Sigmoid colon (tissue), 7 donors: Measurements from ENCODE around the gene CACNA1D. TPM values are rescaled to one million over a fixed set of nuclear protein-coding genes. Genes with fewer than 3 reads are reported as not detected.

Source experiments
- DNase-seq: peaks from one replicate; pipeline ENCODE4 v3.0.0-alpha.2; 2019
- H3K27ac ChIP-seq, 4 donors: fragments of 200-600 bp; sonication (generic); one replicate each; pipeline ENCODE4 v1.5.1; 2016 to 2019; ENCODE audit warnings: mild to moderate bottlenecking in 1 of 4
- H3K27me3 ChIP-seq, 3 donors: fragments of 200-600 bp; sonication (generic); one replicate each; pipeline ENCODE4 v1.5.1; 2019; ENCODE audit warnings: mild to moderate bottlenecking in 1 of 3
- H3K36me3 ChIP-seq, 4 donors: fragments of 200-600 bp; sonication (generic); one replicate each; pipeline ENCODE4 v1.5.1; 2016 to 2019
- H3K4me1 ChIP-seq, 4 donors: fragments of 200-600 bp; sonication (generic); one replicate each; pipeline ENCODE4 v1.5.1; 2017 to 2019
- H3K4me3 ChIP-seq, 4 donors: fragments of 200-600 bp; sonication (generic); one replicate each; pipeline ENCODE4 v1.5.1; 2017 to 2019; ENCODE audit warnings: mild to moderate bottlenecking in 2 of 4, moderate library complexity in 1 of 4
- H3K9me3 ChIP-seq, 4 donors: fragments of 200-600 bp in 3 of 4; sonication (generic) in 3 of 4; one replicate each; pipeline versions ENCODE4 v1.5.1 to v1.6.1; 2013 to 2019
- EP300 ChIP-seq, 4 donors: sonication (generic); formaldehyde crosslinking; IDR thresholded peaks; one replicate each; pipeline ENCODE4 v1.6.1; 2017; ENCODE audit warnings: antibody characterized with exemption in 4 of 4
- POLR2A ChIP-seq, 2 donors: fragments of 450-650 bp; IDR thresholded peaks; one replicate each; pipeline ENCODE4 v1.6.1; 2016; ENCODE audit warnings: antibody characterized with exemption in 2 of 2, mild to moderate bottlenecking in 2 of 2, moderate library complexity in 2 of 2
- POLR2AphosphoS5 ChIP-seq, 4 donors: sonication (generic); formaldehyde crosslinking; IDR thresholded peaks; one replicate each; pipeline ENCODE4 v1.6.1; 2017; ENCODE audit warnings: antibody characterized with exemption in 4 of 4
- WGBS, 2 donors: extraction: QIAGEN DNeasy Blood & Tissue Kit; methylation state at CpG; one replicate each; pipeline ENCODE4 v1.1.7; 2013; 5-methylcytosine and 5-hydroxymethylcytosine counted together
- intact Hi-C: fragments of 100-400 bp; cut with DNase I; formaldehyde crosslinking; loops from one replicate; pipeline ENCODE4 v1.15.1; 2023
- polyA plus RNA-seq, 3 donors: library from polyadenylated mRNA; stranded (reverse); fragments of 200-250 nt; gene quantifications; one replicate each; pipeline ENCODE4 v1.2.3, GENCODE V29; 2013
- total RNA-seq, 4 donors: library from RNA; depleted of rRNA; stranded (reverse); fragments of >200 nt; gene quantifications; one replicate each; pipeline ENCODE4 v1.1.0, GENCODE V29; 2016
- TF ChIP-seq, protein P1 (sequence below), 4 experiments: fragments of 450-650 bp in 3 of 4; fragments of 200-600 bp in 1 of 4; IDR thresholded peaks; one replicate each; pipeline ENCODE4 v1.5.1; 2016 to 2019; ENCODE audit warnings: antibody characterized with exemption in 4 of 4, mild to moderate bottlenecking in 3 of 4, moderate library complexity in 2 of 4
- donor health status: healthy with polysubstance abuse.
- donor health status: Bipolar disorder and iron deficiency.
- donor health status: healthy.

The CACNA1D gene
- total and polyA plus RNA-seq, 7 donors, result 1.2 to 9.7 (median 4.8) TPM

DNA sequence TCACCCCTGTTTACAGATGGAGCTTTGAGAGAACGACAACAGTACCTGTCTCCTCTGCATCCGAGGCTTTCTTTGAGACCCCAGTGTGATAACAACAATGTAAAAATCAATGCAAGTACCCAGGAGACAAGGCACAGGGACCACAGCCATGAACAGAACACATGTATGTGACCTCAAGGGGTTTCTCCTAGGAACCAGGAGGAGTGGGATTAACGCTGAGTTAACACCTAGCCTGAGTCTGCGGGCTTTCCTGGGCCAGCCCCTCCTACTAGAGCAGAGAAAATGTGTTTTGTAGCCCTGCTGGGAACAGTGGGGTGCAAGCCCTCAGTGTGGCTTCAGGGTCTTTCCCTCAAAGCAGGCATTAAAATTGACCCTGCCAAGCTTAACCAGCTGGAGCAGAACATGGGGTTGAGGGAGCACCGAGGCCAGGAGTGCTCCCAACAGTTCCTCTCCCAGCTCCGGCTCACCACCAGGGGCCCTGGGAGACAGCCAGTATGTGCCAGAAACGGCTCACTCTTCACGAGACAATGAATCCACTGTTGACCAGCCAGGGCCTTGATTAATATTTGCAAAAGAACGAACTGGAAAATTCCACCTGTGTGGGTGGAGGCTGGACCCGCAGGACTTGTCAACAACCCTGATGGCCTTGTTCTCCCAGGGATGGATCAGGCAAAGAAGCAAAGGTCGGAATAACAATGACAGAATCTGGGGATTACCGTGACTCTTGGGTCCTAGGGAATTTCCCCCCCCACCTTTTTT, 348.2 kb downstream of the CACNA1D start:
- Histone ChIP-seq H3K9me3 (no peaks in the 10 kb centered on the region), H3K4me3 (no peak overlapping the region), H3K4me1 (peaks cover 0 to 11% (median 8%) of the 10 kb centered on the region in 4 donors), H3K27ac (no peak overlapping the region), H3K36me3 (no peaks in the 10 kb centered on the region), H3K27me3 (peaks cover 0 to 20% (median 14%) of the 10 kb centered on the region in 3 donors)
- TF ChIP-seq, protein P1, sequence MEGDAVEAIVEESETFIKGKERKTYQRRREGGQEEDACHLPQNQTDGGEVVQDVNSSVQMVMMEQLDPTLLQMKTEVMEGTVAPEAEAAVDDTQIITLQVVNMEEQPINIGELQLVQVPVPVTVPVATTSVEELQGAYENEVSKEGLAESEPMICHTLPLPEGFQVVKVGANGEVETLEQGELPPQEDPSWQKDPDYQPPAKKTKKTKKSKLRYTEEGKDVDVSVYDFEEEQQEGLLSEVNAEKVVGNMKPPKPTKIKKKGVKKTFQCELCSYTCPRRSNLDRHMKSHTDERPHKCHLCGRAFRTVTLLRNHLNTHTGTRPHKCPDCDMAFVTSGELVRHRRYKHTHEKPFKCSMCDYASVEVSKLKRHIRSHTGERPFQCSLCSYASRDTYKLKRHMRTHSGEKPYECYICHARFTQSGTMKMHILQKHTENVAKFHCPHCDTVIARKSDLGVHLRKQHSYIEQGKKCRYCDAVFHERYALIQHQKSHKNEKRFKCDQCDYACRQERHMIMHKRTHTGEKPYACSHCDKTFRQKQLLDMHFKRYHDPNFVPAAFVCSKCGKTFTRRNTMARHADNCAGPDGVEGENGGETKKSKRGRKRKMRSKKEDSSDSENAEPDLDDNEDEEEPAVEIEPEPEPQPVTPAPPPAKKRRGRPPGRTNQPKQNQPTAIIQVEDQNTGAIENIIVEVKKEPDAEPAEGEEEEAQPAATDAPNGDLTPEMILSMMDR (IDR thresholded peaks at IDR 0.05), result peak in 1 of 4 experiments; percentile 21
- no peak for TF ChIP-seq POLR2AphosphoS5 (IDR thresholded peaks at IDR 0.05)
- no peak for DNase-seq
- intact Hi-C loops, result no loop called here
- 14 to 55% methylated on average over 12 of the region's 12 CpGs for WGBS, 2 donors

DNA sequence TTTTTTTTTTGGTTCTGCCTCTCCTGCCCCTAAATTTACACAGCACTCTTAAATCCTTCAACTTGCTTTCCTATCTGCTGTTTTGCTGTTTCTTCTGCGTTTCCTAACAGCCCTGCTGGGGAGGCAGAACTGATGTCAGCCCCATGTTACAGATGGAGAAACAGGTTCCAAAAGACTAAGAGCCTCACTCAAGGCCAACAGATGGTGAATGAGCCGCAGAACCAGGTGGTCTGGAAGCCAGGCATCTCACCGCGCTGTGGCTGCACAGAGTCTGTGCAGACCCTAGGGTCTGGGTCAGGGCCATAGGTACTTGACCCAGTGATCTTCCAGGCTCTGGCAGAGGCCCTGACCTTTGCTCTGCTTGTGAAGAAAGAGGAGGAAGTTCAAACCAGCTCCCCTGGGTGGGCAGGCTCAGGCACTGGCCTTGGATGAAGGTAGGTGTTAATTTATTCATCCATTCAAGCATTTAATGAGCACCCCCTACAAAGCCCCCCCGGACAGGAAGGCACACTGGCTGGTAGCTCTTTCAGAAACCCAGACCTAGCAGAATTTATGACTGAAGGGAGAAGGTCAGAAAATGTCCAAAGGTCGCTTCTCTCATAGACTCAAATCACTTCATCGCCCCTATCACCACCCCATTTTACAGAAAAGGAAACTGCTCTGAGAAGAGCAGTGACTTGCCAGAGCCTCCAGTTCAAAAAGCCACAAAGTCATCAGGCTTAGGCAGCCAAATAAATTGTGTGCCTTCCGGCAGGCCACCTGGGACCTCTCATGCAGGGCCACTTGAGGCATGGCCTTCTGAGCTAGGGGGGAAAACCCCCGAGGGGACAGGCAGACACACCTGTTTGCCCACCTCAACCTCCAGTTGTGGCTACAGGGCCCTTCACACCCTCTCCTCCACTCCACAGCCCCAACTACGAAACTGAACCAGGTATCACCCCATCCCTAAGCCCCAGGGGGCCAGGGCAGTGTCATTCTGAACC, 349.1 kb downstream of the CACNA1D start:
- intact Hi-C loops, result no loop called here
- H3K36me3 ChIP-seq, result no peaks in the 10 kb centered on the region
- no peak overlapping the region for H3K27ac ChIP-seq
- H3K4me3 ChIP-seq, result no peak overlapping the region
- no peaks in the 10 kb centered on the region for H3K9me3 ChIP-seq
- peaks cover 0 to 11% (median 8%) of the 10 kb centered on the region in 4 donors for H3K4me1 ChIP-seq
- DNase-seq, result no peak
- TF ChIP-seq EP300 (IDR thresholded peaks at IDR 0.05) (no peak), POLR2AphosphoS5 (IDR thresholded peaks at IDR 0.05) (no peak), POLR2A (IDR thresholded peaks at IDR 0.05) (no peak)
- TF ChIP-seq, protein P1 (IDR thresholded peaks at IDR 0.05), result no peak
- WGBS, 2 donors, result 22 to 60% methylated on average over 10 of the region's 10 CpGs
- H3K27me3 ChIP-seq, result peaks cover 4 to 29% (median 22%) of the 10 kb centered on the region in 3 donors

DNA sequence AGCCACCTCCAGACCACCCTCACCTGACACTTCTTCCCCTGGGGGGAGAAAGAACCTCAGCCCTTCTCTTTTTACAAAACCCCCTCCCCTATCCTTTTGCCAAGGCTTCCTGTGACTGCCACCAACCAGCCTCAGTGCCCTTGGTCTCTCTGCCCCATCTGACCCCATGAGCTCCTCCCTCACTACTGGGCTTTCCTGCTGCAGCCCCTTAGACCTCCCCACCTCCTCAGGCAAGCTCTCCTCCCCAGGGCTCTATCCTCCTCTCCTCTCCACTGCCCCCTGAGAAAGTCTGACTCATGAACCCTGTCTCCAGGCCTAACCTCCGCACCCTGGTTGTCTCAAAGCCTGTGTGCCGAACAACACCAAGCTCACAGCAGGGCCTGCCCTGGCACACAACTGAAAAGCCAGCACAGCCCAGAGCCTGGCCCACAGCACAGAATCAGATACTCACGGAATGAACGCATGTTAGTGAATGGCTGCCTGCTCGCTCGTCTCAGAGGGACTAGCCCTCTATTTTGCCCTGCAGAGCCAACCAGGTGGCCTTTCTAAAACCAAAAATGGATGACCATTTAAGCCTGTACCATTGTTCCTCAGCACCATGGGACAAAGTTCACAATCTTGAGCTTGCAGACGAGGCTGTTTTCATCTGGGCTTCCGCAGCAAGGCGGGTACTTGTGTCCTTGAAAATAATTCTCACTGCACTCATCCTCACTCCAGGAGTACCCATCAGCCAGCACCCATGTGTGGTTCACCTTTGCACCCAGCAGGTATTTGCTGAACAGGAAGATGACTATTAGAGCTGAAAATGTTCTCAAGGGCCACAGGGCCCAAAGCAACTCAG, 350.1 kb downstream of the CACNA1D start:
- Histone ChIP-seq H3K4me3 (no peak overlapping the region), H3K27me3 (peaks cover 4 to 36% (median 30%) of the 10 kb centered on the region in 3 donors), H3K9me3 (no peaks in the 10 kb centered on the region), H3K36me3 (no peaks in the 10 kb centered on the region), H3K4me1 (peaks cover 0 to 11% (median 8%) of the 10 kb centered on the region in 4 donors), H3K27ac (no peak overlapping the region)
- intact Hi-C loops, result no loop called here
- no peak for DNase-seq
- TF ChIP-seq POLR2AphosphoS5 (IDR thresholded peaks at IDR 0.05) (no peak), POLR2A (IDR thresholded peaks at IDR 0.05) (no peak), EP300 (IDR thresholded peaks at IDR 0.05) (no peak)
- TF ChIP-seq, protein P1 (IDR thresholded peaks at IDR 0.05), result no peak
- WGBS, 2 donors, result 20 to 76% methylated on average over 9 of the region's 9 CpGs

DNA sequence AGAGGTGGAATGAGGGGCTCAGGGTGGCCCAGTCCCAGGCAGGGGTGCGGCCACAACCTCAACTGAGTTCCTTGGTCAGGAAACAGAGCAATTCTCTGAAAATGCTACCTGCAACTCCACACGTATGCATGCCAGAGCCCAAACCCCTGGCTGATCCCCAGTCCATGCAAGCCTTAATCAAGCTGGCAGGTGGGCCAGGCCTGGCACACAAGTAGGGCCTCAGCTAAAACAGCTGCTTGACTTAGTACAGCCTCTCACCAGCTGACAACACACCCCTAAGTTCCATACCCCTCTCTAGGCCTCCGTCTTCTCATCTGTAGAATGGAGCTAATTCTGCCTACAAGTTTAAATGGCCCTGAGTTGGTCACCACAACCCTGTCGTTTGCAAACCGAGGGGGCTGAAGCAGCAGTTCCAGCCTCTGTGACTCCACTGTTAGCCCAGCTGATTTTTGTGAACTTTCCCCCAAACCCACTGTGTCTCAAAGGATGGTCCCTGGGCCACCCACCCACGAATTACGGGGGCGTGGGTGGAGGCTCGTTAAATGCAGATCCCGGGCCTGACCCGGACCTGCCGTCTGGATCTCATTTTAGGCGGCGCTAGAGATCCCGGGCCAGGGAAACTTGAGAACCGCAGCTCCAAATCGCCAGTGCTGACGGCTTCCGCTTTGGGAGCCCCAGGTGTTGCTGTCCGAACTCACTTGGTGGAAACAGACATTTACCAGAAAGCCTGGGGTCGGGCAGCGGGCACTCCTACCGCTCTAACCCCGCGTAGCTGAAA, 350.9 kb downstream of the CACNA1D start:
- TF ChIP-seq POLR2AphosphoS5 (IDR thresholded peaks at IDR 0.05) (peak in 1 of 4 donors; percentile 18), EP300 (IDR thresholded peaks at IDR 0.05) (no peak)
- Histone ChIP-seq H3K9me3 (no peaks in the 10 kb centered on the region), H3K4me3 (peak overlapping the region; percentile 33 to 83 (median 62)), H3K36me3 (no peaks in the 10 kb centered on the region), H3K27ac (peak overlapping the region; percentile 32 to 63 (median 44)), H3K4me1 (peaks cover 0 to 11% (median 8%) of the 10 kb centered on the region in 4 donors), H3K27me3 (peaks cover 4 to 36% (median 30%) of the 10 kb centered on the region in 3 donors)
- 4 to 14% methylated on average over 25 of the region's 25 CpGs for WGBS, 2 donors
- DNase-seq, result peak; percentile 75
- intact Hi-C loops, result no loop called here
